HepG2 (cell line): ENCODE results near the gene SLC16A3. TPM values are rescaled to one million over a fixed set of nuclear protein-coding genes. Genes with fewer than 3 reads are reported as not detected.
A peak's percentile ranks its signal among the peaks of the same experiment; 100 is the strongest.

Experiments
- DZIP1 ChIP-seq: sonication (generic); formaldehyde crosslinking; IDR thresholded peaks from 2 replicates; pipeline ENCODE4 v1.5.0; 2020; ENCODE audit warnings: mild to moderate bottlenecking, missing genetic modification reagents
- GMEB2 ChIP-seq: IDR thresholded peaks from 2 replicates; pipeline ENCODE4 v1.6.1; 2016; ENCODE audit warnings: missing biosample characterization, missing genetic modification reagents, low read depth
- REPIN1 ChIP-seq: sonication (generic); formaldehyde crosslinking; IDR thresholded peaks from 2 replicates; pipeline ENCODE4 v1.8.0; 2022; ENCODE audit warnings: missing genetic modification reagents, low read depth, mild to moderate bottlenecking, borderline replicate concordance
- REST ChIP-seq, 2 experiments: IDR thresholded peaks; 2 replicates each; pipeline ENCODE4 v1.6.1; 2011 to 2012; ENCODE audit warnings: low read length in 2 of 2, borderline replicate concordance in 1 of 2, low read depth in 1 of 2, mild to moderate bottlenecking in 1 of 2, moderate library complexity in 1 of 2
- SOX5 ChIP-seq: IDR thresholded peaks from 2 replicates; pipeline ENCODE4 v1.6.1; 2016; ENCODE audit warnings: borderline replicate concordance
- STAG1 ChIP-seq: sonication (generic); formaldehyde crosslinking; IDR thresholded peaks from 2 replicates; pipeline ENCODE4 v1.4.0; 2020; ENCODE audit warnings: missing genetic modification reagents
- ZFP62 ChIP-seq: sonication (generic); formaldehyde crosslinking; IDR thresholded peaks from 2 replicates; pipeline ENCODE4 v1.4.0; 2020; ENCODE audit warnings: missing genetic modification reagents
- ZNF30 ChIP-seq: sonication (generic); formaldehyde crosslinking; IDR thresholded peaks from 2 replicates; pipeline ENCODE4 v1.5.0; 2020; ENCODE audit warnings: mild to moderate bottlenecking, missing genetic modification reagents
- ZNF335 ChIP-seq: sonication (generic); formaldehyde crosslinking; IDR thresholded peaks from 2 replicates; pipeline ENCODE4 v1.4.0; 2020; ENCODE audit warnings: missing genetic modification reagents
- ZNF446 ChIP-seq: sonication (generic); formaldehyde crosslinking; IDR thresholded peaks from 2 replicates; pipeline ENCODE4 v1.5.0; 2020; ENCODE audit warnings: mild to moderate bottlenecking, missing genetic modification reagents
- ZNF720 ChIP-seq: sonication (generic); formaldehyde crosslinking; IDR thresholded peaks from 2 replicates; pipeline ENCODE4 v1.4.0; 2020; ENCODE audit warnings: missing genetic modification reagents
- polyA plus RNA-seq, 8 experiments: library from polyadenylated mRNA; depleted of rRNA in 3 of 8; stranded (reverse) in 7 of 8; unstranded in 1 of 8; fragments of >200 nt; fragmentation: Illumina TruSeq in 4 of 8; extraction: Trizol in 4 of 8; gene quantifications; 2 replicates each; pipeline versions ENCODE4 v1.2.1 to v1.2.3, GENCODE V29; 2011 to 2016; ENCODE audit warnings: low read depth in 4 of 8, missing spikeins in 1 of 8, mixed read lengths in 1 of 8; ENCODE audit not compliant: insufficient read depth in 1 of 8
- total RNA-seq, 5 experiments: library from RNA; depleted of rRNA; stranded (reverse); fragments of >200 nt; fragmentation: Illumina TruSeq; extraction: Trizol; gene quantifications; 2 replicates each; pipeline ENCODE4 v1.2.3, GENCODE V29; 2016; ENCODE audit warnings: low read depth in 1 of 5
- TF ChIP-seq, protein P1 (sequence below): IDR thresholded peaks from 2 replicates; pipeline ENCODE4 v1.4.0; 2020; ENCODE audit warnings: mild to moderate bottlenecking, missing genetic modification reagents

The SLC16A3 gene
- total and polyA plus RNA-seq, 2 of the 13 experiments (the other 11 are each of a cell fraction or from before 2014, with no cell fraction given): 242 to 349 TPM

GRCh38 chr17:82236142-82236971 is 7.5 kb downstream of the SLC16A3 start (continued):
- no peak for TF ChIP-seq GMEB2 (CRISPR knock-in tag)
- TF ChIP-seq SOX5: peak; percentile 82
- peak; percentile 93 for TF ChIP-seq DZIP1 (CRISPR knock-in tag)
- no peak for TF ChIP-seq ZFP62 (CRISPR knock-in tag)
- TF ChIP-seq ZNF720 (CRISPR knock-in tag): no peak
- TF ChIP-seq, protein P1, sequence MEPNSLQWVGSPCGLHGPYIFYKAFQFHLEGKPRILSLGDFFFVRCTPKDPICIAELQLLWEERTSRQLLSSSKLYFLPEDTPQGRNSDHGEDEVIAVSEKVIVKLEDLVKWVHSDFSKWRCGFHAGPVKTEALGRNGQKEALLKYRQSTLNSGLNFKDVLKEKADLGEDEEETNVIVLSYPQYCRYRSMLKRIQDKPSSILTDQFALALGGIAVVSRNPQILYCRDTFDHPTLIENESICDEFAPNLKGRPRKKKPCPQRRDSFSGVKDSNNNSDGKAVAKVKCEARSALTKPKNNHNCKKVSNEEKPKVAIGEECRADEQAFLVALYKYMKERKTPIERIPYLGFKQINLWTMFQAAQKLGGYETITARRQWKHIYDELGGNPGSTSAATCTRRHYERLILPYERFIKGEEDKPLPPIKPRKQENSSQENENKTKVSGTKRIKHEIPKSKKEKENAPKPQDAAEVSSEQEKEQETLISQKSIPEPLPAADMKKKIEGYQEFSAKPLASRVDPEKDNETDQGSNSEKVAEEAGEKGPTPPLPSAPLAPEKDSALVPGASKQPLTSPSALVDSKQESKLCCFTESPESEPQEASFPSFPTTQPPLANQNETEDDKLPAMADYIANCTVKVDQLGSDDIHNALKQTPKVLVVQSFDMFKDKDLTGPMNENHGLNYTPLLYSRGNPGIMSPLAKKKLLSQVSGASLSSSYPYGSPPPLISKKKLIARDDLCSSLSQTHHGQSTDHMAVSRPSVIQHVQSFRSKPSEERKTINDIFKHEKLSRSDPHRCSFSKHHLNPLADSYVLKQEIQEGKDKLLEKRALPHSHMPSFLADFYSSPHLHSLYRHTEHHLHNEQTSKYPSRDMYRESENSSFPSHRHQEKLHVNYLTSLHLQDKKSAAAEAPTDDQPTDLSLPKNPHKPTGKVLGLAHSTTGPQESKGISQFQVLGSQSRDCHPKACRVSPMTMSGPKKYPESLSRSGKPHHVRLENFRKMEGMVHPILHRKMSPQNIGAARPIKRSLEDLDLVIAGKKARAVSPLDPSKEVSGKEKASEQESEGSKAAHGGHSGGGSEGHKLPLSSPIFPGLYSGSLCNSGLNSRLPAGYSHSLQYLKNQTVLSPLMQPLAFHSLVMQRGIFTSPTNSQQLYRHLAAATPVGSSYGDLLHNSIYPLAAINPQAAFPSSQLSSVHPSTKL (CRISPR knock-in tag): peak; percentile 81
- peak in 1 of 2 experiments; percentile 32; a peak in 1 of 4 replicates for TF ChIP-seq REST (IDR thresholded peaks at IDR 0.05; ENCODE audit: borderline replicate concordance in 1 of 2, low read depth in 1 of 2, low read length in 2 of 2)
- TF ChIP-seq ZNF446 (CRISPR knock-in tag): 0 out of 2 replicates have a peak, but pooled peaks have one; percentile 18
- peak; percentile 99 for TF ChIP-seq REPIN1 (CRISPR knock-in tag)
- peak; percentile 77 for TF ChIP-seq STAG1 (CRISPR knock-in tag)
- peak; percentile 90; the same call in 1 of the 2 replicates for TF ChIP-seq ZNF30 (CRISPR knock-in tag)
- TF ChIP-seq ZNF335 (CRISPR knock-in tag): peak; percentile 78; the same call in 1 of the 2 replicates
